CD4-positive, alpha-beta T cell treated with Interleukin-15 for 4 hours (primary cell): ENCODE results near the gene BHLHE40.
"Not testable (repeated sequence)": the region's sequence is repeated elsewhere in the genome, so short reads cannot be mapped to it uniquely, and the experiment has no call there.

Experiments used
- DNase-seq: peaks from one replicate; pipeline ENCODE4 v3.0.0-alpha.2; 2020; ENCODE audit warnings: low spot score

The BHLHE40 gene

DNA sequence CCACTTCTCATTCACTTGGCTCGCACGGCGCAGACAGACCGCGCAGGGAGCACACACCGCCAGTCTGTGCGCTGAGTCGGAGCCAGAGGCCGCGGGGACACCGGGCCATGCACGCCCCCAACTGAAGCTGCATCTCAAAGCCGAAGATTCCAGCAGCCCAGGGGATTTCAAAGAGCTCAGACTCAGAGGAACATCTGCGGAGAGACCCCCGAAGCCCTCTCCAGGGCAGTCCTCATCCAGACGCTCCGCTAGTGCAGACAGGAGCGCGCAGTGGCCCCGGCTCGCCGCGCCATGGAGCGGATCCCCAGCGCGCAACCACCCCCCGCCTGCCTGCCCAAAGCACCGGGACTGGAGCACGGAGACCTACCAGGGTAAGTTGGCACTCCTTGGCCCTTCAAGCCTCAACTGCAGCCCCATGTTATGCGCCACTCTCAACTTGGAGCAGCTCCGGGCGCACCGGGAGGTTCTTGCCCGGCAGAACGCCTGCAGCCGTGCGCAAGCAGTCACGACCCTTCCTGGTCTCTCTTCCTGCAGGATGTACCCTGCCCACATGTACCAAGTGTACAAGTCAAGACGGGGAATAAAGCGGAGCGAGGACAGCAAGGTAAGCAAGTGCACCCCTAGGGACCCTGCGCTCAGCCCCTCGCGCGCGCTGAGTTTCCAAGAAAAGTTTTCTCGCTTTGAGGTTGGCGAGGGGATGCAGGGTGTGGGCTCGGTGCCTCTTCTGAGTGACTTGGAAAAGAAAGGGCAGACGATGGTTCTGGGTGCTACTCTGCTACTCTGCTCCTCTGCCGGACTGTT is at the start of gene BHLHE40:
Gene BHLHE40 (plus strand): TSS at position 10 of the 801 bp plus-strand sequence. CDS start 282 bp downstream, at position 292.
- DNase-seq = no peak

DNA sequence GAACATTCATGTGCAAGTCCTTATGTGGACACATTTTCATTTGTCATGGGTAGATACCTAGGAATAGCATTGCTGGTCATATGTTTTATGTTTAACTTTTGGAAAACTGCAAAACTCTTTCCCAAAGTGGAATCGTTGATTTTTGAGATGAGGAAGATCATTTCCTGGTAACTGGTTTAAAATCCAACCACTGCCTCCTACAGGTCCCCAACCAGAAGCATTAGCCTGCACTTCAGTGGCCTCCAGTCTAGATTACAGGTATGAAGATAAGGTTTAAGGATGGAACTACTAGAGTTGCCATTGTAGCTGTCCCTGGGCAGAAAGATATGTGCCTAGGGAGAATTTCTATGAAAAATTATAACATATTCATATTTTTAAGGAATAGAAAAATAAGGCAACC is 48.7 kb upstream of the BHLHE40 start:
- DNase-seq = no peak

DNA sequence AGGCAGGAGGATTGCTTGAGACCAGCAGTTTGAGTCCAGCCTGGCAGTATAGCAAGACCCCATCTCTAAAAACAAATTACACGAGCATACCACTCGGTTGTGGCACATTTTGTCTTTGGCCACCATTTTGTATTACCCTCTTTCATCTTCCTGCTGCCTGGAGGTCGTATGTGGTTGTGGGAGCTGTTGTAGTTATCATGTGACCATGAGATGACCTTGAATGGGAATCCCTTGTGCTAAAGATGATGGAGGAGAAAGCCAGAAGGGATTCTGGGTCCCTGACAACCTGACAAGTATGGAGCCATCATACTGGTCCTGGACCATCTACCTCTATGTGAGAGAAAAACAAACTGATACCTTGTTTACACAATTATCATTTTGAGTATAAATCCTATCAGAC is 45.2 kb upstream of the BHLHE40 start:
- no peak for DNase-seq

DNA sequence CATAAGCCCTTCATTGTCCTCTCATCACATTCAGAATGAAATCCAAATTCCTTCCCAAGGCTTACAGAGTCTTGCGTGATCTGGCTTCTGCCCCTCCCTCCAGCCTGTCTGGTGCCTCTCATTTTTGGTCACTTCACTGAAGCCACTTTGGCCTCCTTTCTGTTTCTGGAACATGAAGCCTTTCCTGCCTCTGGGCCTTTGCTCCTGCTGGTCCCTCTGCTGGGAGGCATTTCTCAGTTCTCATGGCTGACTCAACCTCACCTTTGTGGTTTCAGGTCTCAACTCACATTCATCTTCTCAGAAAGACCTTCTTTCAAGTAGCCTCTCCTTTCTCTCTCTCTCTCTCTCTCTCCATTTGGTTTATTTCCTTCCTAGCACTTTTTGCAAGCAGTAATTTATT is 43.9 kb upstream of the BHLHE40 start:
- peak; percentile 15 for DNase-seq

DNA sequence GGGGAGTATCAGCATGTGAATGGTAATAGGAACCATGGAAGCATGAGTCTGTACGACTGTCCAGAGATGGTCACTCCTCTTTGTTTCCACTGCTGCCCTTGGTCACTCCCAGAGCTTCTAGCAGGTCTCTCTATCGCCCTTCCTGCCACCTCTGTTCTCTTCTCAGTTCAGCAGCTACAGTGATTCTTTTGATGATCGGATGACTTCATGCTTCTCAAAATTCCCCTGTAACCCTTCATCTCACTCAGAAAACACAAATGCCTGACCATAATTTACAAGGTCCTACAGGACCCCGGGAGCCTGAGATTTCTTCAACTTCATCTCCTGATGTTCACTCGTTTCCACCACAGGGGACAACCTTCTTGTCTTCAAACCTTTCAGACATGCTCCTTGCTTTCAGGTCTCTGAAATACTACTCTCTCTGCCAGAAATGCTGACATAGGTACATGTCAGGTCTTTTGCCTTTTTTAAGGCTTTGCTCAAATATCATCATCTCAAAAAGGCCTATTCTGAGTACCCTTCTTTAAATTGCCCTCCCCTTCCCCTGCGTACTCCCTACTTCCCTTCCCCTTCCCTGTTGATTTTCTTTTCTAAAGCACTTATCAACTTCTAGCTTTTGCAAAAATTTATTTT is 42.1 kb upstream of the BHLHE40 start:
- no peak for DNase-seq

DNA sequence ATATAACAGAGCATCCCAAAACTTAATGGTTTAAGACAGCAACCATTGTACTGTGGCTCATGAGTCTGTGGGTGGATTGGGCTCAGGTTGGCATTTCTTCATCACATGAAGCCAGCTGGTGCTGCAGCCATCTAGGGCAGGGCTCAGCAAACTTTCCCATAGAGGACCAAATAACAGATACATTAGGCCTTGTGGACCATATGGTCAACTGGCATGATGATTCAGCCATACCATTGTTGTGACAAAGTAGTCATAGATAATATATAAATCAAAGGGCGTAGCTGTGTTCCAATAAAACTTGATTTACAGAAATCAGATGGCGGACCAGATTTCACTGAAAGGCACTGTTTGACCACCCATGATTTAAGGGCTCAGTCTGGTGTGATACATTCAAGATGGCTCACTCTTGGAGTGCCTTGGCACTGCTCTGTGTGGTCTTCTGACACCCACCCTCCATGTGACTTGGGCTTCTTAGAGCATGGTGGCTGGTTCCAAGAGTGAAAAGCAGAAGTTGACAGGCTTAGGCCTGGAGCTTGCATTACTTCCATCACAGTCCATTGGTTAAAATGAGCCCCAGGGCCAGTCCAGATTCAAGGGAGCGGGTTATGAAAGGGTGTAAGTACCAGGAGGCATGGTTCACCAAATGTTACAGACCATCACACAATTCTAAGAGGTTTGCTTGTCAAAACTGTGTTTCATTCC is 40.8 kb upstream of the BHLHE40 start:
- no peak for DNase-seq

DNA sequence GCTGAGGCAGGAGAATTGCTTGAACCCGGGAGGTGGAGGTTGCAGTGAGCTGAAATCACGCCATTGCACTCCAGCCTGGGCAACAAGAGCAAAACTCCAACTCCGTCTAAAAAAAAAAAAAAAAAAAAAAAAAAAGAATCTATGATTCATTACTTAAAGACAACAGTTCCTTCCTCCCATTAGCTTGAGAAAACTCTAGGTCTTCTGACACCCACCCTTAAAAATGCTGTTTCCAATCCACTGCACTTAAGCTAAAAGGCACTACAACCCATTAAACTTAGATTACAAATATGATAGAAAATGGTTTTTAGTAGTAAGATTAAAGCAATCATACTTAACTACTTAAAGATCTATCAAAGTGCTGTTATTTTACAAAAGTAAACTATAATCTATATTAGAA is 40.0 kb upstream of the BHLHE40 start:
- DNase-seq = no peak

DNA sequence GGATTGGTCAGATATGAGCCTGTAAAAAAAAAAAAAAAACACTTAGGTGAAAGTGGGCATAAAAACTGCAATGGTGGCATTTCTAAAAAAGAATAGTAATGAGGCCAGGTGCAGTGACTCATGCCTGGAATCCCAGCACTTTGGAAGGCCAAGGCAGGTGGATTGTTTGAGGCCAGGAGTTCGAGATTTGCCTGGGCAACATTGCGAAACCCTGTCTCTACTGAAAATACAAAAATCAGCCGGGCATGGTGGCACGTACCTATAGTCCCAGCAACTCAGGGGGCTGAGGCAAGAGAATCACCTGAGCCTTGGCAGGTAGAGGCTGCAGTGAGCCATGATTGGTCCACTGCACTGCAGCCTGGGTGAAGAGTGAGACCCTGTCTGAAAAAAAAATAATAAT is 38.3 kb upstream of the BHLHE40 start:
- DNase-seq = no peak

DNA sequence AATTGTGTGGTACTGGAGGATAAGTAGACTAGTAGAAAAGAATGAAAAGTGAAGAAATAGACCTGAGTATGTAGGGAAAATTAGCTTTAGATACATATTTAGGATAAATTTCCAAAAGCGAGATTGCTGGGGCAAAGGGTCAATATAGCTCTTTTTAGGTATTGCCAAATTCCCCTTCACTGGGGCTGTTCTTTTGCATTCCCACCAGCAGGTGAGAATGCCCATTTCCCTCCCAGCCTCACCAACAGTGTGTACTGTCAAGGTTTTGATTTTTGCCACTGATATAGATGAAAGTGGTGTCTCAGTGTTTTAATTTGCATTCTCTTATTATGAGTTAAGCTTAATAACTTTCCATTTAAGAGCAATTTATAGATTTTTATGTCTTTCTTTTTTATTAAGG is 35.7 kb upstream of the BHLHE40 start:
- no peak for DNase-seq

DNA sequence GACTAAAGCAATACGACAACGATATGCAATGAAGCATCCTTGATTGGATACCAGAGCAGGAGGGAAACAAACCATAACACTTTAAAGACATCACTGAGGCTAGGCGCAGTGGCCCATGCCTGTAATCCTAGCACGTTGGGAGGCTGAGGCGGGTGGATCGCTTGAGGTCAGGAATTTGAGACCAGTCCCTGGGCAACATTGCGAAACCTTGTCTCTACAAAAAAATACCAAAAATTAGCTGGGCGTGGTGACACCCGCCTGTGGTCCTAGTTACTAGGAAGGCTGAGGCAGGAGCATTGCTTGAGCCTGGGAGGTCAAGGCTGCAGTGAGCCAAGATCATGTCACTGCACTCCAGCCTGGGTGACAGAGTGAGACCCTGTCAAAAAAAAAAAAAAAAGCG is 33.9 kb upstream of the BHLHE40 start:
- DNase-seq = no peak

DNA sequence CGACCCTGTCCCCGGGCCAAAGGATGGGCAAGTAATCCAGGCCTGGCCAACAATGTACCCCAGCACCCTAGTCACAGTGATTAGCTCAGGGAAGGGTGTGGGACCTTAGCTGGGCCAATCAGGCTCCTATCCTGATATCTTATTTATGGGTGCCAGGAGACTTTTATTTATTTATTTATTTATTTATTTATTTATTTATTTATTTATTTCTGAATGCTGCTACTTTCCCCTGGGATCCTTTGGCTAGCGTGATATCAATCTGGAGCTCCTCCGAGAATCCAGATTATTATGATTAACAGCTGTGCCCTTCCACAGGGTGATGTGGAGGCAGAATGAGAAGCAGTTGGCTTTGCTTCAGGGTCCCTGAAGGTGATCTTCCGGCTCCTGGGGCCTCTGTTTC is 32.2 kb upstream of the BHLHE40 start:
- no peak for DNase-seq

DNA sequence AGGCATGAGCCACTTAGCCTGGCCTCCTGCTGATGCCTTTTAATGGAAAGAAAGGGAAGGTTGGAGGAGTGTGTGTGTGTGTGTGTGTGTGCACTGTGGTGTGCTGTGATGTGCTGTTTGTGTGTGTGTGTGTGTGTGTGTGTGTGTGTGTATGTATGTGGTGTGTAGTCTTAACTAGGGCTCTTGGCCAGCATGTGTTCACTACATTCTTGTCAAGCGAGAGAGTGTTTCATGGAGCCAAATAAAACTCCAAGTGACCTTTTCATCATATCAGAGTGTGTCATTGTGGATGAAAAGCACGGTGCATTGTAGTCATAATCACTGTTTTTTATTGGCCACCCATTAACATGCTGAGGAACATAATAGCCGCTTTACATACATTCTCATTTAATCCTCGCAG is 30.8 kb upstream of the BHLHE40 start:
- DNase-seq = no peak

DNA sequence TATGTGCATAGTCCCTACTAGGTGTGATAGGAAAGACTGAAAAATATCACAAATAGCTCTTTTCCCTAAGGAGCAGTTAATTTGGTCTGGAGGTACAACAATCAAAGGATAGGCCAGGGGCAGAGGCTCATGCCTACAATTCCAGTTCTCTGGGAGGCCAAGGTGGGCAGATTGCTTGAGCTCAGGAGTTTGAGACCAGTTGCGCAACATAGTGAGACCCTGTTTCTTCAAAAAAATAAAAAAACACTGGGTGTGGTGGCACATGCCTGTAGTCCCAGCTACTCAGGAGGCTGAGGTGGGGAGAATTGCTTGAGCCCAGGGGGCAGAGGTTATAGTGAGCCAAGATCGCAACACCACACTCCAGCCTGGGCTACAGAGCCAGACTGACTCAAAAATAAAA is 30.2 kb upstream of the BHLHE40 start:
- DNase-seq = no peak

DNA sequence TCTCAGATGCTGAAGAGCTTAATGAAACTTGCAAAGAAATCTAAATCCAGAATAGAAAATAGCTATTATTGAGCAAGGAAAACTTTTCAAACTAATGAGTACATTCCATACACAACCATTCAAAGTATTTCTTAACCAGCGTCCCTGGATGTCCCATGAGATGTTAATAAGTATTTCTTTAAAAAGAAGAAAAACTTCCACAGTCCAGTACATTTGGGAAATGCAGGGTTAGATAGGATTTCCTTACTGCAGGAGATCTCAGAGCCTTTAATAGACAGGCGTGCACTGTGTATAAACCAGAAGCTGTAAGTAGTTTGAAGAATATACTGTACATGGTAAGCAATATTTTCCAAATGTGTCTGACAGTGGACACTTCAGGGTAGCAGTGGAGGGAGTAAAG is 29.6 kb upstream of the BHLHE40 start:
- DNase-seq = no peak

DNA sequence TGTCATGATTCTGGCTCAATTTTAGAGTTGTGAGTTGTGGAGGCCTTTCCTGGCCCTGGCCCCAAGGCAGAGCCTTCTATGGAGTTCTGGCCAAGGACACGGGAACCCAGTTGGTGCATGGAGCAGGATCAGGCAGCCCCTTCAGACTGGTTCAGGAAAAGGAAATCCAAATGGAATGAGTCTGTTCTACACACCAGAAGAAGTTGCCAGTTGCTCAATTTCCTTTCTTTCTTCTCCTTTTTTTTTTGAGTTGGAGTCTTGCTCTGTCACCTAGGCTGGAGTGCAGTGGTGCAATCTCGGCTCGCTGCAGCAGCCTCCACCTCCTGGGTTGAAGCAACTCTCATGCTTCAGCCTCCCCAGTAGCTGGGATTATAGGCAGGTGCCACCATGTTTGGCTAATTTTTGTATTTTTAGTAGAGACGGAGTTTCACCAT is 28.9 kb upstream of the BHLHE40 start:
- no peak for DNase-seq

DNA sequence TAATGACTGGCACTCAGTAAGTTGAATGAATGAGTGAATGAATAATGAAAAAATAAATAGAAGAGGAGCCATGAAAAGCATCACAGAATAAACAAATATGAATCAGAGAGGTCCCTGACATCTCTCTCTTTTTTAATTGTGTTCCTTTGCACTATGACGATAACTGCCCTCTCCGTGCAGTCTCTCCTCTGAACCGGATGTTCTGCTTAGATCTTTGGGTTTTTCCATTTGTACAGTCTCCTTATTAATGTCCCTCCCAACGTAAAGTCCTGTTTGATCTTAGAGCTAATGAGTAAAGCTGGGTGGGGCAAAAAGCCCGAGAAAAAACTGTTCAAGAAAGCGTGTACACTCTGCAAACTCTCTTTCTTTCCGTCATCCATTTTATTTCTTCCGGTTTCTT is 28.3 kb upstream of the BHLHE40 start:
- DNase-seq = no peak

DNA sequence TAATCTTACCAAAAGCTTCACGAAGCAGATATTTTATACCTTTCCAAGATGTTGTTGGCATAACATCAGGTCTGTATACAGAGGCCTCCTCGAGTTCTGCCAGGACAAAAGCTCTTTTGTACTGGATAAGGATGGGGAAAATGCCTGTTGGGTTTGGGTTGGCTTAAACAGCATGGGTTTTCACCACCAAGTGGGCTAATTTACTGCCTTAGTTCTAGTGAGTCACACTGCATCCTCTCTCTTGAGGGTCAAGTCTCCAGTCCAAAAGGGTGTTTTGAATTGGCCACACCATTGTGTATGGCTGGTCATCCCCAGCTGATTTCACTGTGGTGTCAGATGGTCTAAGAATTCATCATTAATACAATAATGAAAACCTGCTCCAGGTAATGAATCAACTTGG is 26.1 kb upstream of the BHLHE40 start:
- DNase-seq = no peak

DNA sequence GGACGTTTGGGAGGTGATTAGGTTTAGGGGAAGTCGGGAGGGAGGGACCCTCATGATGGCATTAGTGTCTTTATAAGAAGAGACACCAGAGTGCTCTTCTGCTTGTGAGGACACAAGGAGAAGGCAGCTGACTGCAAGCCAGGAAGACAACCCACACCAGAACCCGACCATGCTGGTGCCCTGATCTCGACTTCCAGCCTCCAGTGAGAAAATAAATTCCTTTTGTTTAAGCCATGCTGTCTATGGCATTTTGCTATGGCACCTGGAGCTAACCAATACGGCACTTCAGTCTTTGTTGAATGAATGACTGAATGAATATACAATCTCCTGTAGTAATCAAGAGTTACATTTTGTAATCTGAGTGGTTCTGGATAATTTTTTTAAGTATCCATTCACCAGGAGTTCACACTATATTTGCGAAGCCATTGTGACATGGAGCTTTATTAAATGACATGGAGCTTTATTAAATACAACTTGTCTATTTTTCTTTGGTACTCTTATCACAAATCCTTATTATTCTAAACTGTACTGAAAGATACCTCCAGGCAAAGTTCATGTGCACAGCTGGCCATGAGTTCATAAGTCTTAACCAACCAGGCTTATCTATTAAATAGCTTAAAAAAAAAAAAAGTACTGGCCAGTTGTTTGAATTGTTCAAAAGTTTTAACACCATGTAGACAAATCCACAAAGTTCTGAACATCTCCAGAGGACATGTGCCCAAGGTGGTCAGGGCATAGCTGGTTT is 24.8 kb upstream of the BHLHE40 start:
- no peak for DNase-seq

DNA sequence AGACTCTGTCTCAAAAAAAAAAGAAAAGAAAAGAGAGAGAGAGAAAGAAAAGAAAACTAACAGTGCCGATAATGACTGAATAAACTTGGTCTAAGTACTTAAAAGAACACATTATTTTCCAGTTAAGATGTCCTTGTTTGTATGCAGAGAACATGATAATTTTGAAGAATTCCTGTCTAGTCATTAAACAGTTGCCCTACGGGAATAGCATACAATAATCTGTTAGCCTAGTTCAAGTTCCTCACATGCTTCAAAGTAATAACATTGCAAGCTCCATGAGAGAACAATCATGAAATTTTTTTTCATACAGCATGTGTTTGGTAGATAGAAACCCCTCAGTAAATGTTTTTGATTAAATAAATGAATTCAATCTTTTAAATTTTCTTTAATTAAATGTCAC is 23.1 kb upstream of the BHLHE40 start:
- DNase-seq = no peak

DNA sequence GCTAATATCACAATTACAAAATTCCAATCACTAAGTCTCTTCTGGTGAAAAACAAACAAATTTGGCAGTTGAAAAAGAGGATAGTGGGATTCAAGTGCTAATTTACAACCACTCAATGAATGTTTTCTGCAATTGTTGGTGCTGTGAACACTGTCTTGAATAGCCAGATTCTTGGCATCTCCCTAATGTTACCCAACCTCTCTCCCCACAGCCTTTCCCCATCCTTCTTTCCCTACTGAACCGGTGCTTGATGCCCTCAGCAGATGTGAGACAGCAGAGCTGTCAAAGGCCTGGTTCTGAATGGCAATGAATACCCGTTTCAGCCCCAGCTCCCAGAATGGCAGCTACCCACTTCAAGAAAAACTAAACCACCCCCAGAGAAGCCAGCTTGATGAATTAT is 22.5 kb upstream of the BHLHE40 start:
- DNase-seq = no peak

DNA sequence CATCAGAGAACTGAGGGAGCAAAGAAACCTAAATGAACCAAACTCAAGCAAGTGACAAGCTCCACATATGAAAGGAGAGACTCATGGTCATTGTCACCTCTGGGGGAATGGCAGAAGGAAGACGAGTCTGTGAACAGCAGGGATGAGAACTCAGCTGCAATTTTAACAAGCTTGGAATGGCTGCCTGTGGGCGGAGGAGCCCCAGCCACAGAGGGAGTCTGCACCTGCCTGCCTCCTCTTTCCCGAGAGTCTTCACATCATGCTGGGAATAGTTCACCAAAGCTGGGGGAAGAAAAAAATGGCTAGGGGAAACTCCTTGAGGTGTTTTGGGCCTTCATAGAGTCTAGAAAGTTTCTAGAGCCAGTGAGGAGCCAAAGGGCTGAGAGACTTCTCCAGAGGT is 21.3 kb upstream of the BHLHE40 start:
- DNase-seq = no peak

DNA sequence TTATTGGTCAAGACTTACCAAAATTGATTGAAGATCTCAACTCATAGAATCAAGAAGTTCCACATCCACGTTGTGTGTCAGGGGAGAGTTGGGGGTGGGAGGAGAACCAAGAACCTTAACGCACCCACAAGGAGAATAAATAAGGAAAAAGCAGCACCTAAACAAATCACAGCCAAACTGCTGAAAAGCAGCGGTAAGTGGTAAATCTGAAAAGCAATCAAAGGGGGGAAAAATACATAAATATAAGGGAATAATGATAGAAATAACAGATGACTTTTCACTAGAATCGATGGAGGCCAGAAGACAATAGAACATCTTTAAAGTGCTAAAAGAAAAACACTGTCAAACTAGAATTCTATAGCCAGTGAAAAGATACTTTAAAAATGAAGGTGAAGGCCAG is 20.1 kb upstream of the BHLHE40 start:
- DNase-seq = no peak

DNA sequence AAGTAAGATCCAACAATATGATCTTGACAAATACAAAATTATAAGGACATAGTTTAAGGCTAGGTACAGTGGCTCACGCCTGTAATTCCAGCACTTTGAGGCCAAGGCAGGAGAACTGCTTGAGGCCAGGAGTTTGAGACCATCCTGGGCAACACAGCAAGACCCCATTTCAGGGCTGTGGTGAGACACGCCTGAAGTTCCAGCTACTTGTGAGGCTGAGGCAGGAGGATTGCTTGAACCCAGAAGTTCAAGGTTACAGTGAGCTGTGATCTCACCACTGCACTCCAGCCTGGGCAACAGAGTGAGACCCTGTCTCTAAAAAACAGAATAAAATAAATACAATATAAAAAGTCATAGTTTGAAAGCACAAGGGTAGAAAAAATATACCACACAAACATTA is 17.4 kb upstream of the BHLHE40 start:
- not testable (repeated sequence) for DNase-seq
